Measurements from ENCODE around the gene PRUNE1.
A peak's percentile ranks its signal among the peaks of the same experiment; 100 is the strongest.

PRUNE1 gene

DNA sequence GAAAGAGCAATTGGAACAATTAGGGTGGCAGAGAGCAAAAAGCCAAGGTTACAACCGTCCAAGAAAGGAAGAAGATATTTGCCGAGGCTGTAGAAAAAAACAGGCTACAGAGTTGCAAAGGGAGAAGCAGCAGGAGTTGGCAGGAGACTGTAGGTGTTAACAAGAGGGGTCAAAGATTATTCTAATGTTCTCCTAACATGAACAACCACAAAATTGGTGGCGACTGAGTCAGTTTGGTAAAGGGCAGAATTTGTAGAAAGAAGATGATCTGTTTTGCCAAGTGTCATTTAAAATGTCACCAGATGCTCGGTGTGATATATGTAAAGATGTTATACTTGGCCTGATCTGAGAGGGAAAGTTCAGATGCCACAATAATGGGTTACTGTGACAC lies 401 bp upstream of the PRUNE1 start:
- no peak for DNase-seq

DNA sequence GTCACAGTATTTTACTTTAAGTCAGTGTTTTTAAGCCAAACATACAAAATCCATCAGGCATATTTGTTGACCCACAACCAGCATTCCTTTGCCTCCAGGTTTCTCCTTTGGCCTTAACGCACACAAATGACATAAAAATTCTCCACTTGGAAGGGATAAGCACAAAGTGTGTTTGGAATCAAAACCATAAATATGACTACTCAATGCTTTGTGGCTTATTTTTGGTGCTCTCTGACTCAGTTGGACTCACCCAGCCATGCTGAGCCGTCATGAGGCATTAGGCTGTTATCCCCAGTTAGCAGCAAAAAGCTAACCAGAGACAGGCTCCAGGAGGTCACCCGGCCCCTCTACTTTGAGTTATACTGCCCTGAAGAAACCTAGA lies 948 bp downstream of the PRUNE1 start:
- no peak for DNase-seq

DNA sequence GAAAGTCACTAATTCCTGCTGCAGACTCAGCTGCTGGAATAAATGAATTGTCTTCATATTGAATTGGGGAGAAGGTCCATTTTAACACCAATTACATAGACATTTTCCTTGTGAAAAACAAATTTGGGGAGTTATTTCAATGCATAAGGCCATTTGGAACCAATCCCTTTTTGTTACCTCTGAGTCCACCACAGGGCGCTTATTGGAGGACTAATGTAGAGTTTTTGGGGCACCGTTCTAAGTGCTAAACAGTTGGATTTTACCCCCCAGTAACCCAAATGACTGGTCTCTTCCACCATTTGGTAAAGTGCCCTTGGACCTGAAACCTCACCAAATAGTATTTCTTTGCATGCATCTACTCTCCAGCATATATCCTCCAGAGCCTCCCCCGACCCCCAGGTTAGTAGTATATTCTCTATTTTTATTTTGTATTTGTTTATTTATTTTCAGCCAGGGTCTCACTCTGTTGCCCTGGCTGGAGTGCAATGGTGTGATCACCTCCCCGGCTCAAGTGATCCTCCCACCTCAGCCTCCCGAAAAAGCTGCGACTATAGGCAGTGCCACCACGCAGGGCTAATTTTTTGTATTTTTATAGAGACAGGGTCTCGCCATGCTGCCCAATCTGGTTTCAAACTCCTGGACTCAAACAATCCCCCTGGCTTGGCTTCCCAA lies 1.6 kb downstream of the PRUNE1 start:
- DNase-seq = no peak

DNA sequence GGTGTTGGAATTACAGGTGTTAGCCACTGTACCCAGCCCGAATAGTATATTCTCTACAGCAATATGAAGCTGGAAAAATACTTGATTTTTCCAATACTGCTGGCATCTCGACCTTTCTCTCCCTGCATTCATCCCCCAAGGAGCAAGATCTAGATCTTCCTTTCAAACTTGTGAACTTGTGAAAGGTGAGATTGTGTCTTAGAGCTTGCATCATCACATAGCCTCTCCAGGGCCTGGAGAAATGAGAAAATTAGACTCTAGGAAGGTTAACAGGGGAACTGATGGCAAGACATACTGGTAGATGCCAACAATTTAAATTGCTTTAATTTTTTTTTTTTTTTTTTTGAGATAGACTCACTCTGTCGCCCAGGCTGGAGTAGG lies 2.1 kb downstream of the PRUNE1 start:
- no peak for DNase-seq

DNA sequence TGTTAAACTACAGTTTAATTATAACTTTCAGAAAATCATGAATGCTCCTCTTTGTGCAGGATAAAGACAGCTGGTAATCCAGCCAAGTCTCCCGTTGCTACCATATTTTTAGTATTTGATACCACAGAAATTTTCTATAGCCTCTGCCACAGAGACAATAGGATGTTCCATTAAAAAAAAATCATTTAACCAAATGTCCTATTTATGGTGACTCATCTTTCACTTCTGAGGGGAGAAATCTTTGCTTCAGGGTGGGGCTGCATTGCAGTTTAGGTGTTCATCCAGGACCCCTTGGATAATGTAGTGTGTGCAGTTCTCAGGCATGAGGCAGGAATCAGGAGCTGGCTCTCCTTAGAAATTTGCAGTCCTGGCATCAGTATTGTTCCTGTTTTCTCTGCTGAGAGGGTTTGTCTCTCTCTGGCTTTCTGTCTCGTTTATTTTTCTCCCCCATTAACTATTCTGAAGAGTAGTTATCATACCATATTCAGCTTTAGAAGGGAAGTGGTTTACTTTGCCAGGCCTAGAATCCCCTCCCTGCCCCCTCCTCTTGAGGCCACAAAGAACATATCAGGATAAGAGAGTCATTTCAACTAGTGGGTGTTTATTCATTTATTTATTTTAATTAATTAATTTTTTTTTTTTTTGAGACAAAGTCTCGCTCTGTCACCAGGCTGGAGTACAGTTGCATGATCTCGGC lies 3.1 kb downstream of the PRUNE1 start:
- DNase-seq = no peak

DNA sequence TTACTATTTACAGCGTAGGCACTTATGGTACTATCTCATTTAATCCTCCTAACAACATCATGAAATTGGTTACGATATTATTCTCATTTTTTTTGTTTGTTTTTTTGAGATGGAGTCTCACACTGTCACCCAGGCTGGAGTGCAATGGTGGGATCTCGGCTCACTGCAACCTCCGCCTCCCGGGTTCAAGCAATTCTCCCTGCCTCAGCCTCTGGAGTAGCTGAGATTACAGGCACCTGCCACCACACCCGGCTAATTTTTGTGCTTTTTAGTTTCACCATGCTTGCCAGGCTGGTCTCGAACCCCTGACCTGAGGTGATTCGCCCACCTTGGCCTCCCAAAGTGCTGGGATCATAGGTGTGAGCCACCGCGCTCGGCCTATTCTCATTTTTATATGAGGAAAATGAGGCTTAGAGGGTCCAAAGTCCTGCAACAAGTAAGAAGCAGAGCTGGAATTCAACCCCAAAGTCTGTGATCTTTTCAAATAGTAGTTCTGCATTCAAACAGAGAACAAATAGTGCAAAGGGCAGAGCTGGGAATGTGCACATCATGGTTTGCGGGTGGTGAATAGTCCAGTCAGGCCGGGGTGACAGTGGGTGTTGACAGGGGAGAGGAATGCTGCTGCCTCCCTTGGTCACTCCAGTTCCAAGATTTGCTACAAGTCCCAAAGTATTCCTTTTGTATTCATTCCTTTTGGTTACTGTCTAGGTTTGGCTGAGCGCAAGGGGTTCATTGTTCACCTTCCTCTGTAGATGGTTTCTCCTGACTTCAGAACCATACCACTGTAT lies 4.6 kb downstream of the PRUNE1 start:
- DNase-seq = no peak

DNA sequence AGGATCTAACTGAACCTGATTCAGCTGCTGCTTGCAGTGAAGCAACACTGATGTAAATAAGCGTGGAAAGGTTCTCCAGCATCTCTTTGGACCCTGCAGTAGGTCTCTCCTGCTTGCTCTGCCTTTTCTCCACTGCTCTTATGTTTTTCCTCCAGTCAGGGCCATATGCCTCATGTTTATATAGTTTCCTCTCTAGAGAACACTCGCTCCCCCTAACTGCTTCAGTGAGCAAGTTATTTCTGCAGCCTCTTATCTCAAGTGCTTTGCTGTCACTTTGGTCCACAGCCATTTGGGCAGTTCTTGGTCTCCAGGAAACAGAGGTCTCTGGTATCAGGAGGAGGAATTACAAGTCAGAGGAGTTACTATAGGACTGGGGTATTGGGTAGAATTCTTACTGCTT lies 5.3 kb downstream of the PRUNE1 start:
- DNase-seq = no peak

DNA sequence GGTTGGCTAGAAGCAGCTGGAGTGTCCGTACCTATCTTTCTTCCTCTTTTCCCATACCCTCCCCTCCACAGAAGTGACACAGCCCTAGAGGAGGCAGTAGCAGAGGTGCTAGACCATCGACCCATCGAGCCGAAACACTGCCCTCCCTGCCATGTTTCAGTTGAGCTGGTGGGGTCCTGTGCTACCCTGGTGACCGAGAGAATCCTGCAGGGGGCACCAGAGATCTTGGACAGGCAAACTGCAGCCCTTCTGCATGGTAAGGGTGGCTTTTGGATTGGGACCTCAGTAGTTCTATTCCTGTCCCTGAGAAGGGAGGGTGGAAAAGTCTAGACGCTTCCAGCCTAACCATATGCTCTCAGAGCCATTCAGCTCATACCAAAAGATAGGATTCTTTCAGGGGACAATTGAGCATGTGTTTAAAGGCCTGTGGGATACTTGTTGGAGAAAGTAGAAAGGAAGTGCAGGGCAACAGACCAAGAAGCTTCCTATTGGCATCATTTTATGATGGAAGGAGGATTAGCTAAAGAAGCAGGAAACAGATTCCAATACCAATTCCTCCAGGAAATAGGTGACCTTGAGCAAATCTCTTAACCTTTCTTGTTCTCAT lies 16.4 kb downstream of the PRUNE1 start:
- peak; percentile 75 for DNase-seq

DNA sequence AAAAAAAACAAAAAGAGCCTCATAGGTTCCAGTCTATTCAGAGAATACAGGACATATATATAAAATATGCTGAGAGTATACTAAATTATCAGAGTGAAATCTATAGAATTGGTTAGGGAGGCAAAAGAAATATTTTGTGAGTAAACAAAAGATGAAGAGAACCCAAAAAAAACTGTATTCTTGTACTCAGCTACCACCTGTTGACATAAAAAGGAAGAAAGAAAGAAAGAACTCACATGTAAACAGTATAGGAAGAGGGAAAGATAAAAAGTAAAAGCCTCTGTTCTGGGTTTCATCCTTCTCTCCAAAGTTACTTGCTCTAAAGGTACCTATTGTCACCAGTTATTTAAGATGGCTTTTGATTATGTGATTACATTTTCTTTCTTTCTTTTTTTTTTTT lies 18.2 kb downstream of the PRUNE1 start:
- no peak for DNase-seq

DNA sequence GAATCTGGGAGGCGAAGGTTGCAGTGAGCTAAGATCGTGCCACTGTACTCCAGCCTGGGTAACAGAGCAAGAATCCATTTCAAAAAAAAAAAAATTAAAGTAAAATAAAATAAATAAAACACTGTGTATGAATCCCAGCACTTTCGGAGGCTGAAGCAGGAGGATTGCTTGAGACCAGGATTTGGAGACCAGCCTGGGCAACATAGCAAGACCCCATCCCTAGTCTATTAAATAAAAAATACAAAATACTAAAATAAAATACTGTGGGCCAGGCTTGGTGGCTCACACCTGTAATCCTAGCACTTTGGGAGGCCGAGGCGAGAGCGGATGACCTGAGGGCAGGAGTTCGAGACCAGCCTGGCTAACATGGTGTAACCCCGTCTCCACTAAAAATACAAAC lies 23.9 kb downstream of the PRUNE1 start:
- no peak for DNase-seq

DNA sequence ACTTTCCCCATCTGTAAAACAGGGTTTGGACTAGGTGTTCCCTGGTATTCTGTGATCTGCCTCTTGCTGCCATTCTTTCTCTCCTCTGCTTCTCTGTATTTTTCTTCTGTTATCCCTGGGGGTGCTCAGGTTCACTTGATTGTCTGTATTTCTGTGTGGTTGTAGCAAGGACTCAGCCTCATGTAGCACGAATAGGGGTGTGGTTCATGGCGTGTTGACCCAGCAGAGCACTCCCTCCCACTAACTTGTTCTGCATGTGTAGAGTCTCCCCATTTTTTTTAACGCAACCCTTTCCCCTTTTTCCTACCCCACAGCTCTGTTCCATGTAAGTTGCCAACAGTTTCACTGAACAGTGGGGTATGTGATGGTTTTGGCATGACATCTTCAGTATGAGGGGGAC lies 26.9 kb downstream of the PRUNE1 start:
- no peak for DNase-seq

DNA sequence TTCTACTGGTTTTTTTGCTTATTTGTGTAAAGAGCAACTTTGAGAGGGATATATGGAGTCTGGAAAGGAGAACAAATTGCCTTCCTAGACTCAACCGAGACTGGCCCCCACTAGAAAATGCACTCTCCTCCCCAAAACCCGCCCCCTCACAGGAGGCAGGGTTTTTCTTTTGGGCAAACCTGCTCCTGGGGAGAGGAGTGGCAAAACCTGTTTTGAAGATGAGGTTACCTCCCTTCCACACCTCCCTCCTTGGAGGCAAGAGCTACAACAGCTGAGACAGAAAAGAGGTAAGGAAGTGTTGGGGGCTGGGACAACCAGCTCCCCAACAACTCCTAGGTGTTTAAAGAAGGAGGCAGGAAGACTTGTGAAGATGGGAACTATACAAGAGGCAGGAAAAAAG lies 28.1 kb downstream of the PRUNE1 start, which contains the start of gene BNIPL:
TSS of gene BNIPL (plus strand) at position 231 of the 400 bp plus-strand sequence. CDS start at position 371, 140 bp downstream.
- no peak for DNase-seq

DNA sequence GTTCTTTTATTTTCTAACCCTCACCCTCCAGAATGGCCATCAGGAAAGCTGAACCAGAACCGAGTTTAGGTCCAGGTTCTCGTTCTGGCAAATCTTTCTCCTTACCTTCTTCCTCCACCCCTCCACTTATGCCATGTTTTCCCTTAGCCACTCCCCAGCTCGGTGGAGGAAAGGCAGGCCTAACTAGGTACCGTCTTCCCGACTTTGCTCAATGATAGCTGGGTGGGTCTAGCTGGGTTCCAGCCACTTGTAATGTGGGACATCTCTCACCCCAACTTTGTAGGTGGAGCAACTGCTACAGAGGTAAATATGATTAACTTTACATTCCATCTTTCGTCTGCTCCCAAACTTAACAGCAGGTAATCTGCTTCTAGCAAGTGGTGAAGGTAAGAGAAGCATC lies 28.8 kb downstream of the PRUNE1 start:
- DNase-seq = no peak

DNA sequence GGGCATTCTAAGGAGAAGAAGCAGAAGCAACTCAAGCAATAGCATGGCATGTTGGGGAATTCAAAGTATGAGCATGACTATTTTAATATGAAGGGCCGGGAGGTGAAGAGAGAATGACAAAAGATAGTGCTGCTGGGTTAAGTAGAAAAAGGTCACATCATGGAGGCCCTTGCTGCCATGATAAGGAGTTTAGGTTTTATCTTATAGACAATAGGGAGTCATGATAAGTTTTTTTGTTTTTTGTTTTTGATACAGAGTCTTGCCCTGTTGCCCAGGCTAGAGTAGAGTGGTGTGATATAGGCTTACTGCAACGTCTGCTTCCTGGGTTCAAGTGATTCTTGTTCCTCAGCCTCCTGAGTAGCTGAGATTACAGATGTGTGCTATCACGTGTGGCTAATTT lies 31.3 kb downstream of the PRUNE1 start:
- DNase-seq = no peak

DNA sequence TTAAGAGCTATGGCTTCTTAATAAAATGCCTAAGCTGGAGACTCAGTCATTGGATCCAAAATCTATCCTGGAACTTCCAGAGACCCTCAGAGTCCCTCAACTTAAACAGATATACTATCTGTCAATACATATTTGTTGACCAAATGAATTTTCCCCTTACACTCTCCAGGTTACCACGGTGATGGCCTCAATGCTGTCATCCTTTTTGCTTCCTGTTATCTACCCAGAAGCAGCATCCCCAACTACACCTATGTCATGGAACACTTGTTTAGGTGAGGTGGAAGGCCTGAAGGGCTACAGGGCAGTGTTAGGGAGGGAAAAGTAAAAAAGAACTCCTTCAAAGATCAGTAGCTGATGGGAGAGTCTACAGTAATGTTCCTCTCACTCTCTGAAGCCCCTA lies 34.9 kb downstream of the PRUNE1 start:
- no peak for DNase-seq

DNA sequence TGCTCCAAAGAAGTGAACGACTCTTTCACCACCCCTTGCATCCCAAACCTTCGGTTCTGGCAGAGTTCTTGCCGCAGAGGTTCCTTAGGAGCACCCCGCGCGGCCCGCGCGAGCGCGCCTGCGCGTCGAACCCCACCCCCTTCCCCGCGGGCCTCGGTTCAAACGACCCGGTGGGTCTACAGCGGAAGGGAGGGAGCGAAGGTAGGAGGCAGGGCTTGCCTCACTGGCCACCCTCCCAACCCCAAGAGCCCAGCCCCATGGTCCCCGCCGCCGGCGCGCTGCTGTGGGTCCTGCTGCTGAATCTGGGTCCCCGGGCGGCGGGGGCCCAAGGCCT lies 39.3 kb downstream of the PRUNE1 start, which contains the start of gene C1orf56:
TSS of gene C1orf56 (plus strand) at position 161 of the 334 bp plus-strand sequence. CDS start at position 258, 97 bp downstream.
- DNase-seq = peak; percentile 83

DNA sequence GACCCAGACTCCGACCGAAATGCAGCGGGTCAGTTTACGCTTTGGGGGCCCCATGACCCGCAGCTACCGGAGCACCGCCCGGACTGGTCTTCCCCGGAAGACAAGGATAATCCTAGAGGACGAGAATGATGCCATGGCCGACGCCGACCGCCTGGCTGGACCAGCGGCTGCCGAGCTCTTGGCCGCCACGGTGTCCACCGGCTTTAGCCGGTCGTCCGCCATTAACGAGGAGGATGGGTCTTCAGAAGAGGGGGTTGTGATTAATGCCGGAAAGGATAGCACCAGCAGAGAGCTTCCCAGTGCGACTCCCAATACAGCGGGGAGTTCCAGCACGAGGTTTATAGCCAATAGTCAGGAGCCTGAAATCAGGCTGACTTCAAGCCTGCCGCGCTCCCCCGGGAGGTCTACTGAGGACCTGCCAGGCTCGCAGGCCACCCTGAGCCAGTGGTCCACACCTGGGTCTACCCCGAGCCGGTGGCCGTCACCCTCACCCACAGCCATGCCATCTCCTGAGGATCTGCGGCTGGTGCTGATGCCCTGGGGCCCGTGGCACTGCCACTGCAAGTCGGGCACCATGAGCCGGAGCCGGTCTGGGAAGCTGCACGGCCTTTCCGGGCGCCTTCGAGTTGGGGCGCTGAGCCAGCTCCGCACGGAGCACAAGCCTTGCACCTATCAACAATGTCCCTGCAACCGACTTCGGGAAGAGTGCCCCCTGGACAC lies 39.8 kb downstream of the PRUNE1 start:
- DNase-seq = peak; percentile 83

DNA sequence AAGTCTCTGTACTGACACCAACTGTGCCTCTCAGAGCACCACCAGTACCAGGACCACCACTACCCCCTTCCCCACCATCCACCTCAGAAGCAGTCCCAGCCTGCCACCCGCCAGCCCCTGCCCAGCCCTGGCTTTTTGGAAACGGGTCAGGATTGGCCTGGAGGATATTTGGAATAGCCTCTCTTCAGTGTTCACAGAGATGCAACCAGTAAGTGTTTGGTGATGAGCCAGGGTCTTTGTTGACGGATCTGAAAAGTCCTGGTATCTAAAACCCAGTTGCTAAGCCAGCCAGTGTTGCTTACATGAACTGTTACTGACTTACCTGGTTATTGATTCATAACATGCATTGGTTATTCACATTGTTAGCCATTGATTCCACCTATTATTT lies 40.4 kb downstream of the PRUNE1 start:
- no peak for DNase-seq

DNA sequence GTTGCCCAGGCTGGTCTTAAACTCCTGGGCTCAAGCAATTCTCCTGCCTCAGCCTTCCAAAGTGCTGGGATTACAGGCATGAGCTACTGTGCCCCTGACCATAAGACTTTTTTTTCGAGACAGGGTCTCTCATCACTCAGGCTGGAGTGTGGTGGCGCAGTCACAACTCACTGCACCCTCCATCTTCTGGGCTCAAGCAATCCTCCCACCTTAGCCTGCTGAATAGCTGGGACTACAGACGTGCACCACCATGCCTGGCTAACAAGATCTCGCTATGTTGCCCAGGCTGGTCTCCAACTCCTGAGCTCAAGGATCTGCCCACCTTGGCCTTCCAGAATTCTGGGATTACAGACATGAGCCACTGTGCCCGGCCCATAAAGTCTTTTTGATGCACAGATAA lies 41.2 kb downstream of the PRUNE1 start:
- no peak for DNase-seq

DNA sequence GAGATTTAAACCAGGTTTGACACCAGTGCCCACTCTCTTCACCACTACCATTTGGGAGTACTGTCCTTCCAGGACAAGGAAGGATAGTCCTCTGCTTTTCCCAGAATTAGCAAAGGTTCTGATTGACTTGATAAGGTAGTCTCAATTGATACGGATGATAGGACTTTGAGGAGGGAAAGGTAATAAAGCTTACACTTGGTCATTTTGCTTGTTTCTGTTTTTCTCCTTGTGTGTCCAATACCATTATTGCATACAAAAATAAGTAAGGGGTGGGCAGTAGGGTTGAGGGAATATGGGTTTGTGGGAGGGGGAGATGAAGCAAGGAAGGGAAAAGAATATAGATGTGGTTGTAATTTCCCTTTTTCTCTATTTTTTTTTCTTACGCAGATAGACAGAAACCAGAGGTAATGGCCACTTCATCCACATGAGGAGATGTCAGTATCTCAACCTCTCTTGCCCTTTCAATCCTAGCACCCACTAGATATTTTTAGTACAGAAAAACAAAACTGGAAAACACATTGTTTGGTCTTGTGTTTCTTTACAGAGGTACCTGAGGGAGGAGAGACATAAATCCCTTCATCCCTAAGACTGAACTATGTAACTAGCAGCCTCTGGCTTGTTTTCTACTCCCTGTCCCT lies 41.9 kb downstream of the PRUNE1 start:
- no peak for DNase-seq

DNA sequence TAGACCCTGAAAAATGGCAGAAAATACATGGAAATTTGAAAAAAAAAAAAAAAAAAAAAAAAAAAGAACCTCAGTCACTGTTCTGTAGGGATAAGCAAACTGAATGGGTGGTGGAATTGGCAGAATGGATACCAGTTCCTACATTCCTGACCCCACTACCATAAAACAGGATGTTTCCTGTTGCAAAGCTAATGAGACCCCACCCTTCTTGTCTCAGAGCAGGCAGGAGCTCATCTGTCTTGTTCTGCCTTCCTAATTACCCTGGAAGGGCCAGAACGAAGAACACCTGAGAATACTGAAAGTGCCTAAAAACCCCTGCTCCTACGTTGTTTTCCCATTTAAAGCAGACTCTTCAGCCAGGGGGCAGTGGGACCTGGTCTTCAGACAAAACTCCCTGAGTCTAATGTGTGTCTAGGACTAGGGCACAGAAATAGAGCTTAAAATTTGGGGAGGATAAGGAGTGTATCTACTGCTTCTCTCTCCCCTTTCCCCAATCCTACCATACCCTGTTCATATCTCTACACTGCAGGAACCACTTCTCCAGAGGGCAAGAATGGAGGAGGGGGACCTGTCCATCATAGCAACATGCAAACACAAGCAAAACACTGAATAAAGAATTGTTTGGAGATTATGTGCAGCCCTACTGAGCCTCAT lies 43.2 kb downstream of the PRUNE1 start:
- DNase-seq = no peak

All from right hindlimb (tissue), 1 donor.